Naive thymus-derived CD8-positive, alpha-beta T cell (primary cell): ENCODE data around the gene SENP3. TPM values are rescaled to one million over a fixed set of nuclear protein-coding genes. Genes with fewer than 3 reads are reported as not detected.

ENCODE experiments used
- ATAC-seq, 2 donors: fragments of 150-1000 bp; cut with Tn5 transposase in 1 of 2; sonication (Bioruptor Pico), chemical (Tn5 transposase) in 1 of 2; 1 replicate in 1 of 2; 2 replicates in 1 of 2; pipeline ENCODE4 v1.10.0; 2021; ENCODE audit warnings: mild to moderate bottlenecking in 2 of 2, moderate library complexity in 2 of 2
- POLR2A ChIA-PET: fragments of 350-600 bp; sonication (Branson Sonifier 250); formaldehyde crosslinking; loops from one replicate; lab custom pipeline; 2021; ENCODE audit warnings: antibody characterized with exemption; lab: Charles Lee
- DNase-seq, 10 donors: peaks; one replicate each; pipeline versions ENCODE4 v3.0.0 to v3.0.0-alpha.2; 2020 to 2022
- H3K27ac Mint-ChIP-seq, 10 donors: one replicate each; pipeline ENCODE4 v1.8.0; 2020 to 2022; ENCODE audit warnings: mild to moderate bottlenecking in 10 of 10, mixed read lengths in 10 of 10, moderate library complexity in 4 of 10, inconsistent platforms in 1 of 10
- H3K27me3 Mint-ChIP-seq, 5 donors: one replicate each; pipeline ENCODE4 v1.8.0; 2021 to 2022; ENCODE audit warnings: mixed read lengths in 5 of 5
- H3K36me3 Mint-ChIP-seq, 3 donors: one replicate each; pipeline ENCODE4 v1.8.0; 2020 to 2022; ENCODE audit warnings: mixed read lengths in 3 of 3, mild to moderate bottlenecking in 2 of 3, inconsistent platforms in 1 of 3
- H3K4me1 Mint-ChIP-seq, 4 donors: one replicate each; pipeline ENCODE4 v1.8.0; 2021 to 2022; ENCODE audit warnings: mixed read lengths in 4 of 4
- H3K4me3 Mint-ChIP-seq, 10 donors: one replicate each; pipeline ENCODE4 v1.8.0; 2020 to 2022; ENCODE audit warnings: mild to moderate bottlenecking in 10 of 10, mixed read lengths in 10 of 10, moderate library complexity in 6 of 10, inconsistent platforms in 1 of 10
- H3K9me3 Mint-ChIP-seq, 9 donors: one replicate each; pipeline ENCODE4 v1.8.0; 2020 to 2022; ENCODE audit warnings: mixed read lengths in 9 of 9, mild to moderate bottlenecking in 3 of 9, inconsistent platforms in 1 of 9, moderate library complexity in 1 of 9
- polyA plus RNA-seq, 3 donors: library from polyadenylated mRNA; unstranded; fragments of 300-500 nt; fragmentation: Illumina TruSeq; gene quantifications; one replicate each; pipeline ENCODE4 v1.2.3, GENCODE V29; 2021
- total RNA-seq, 8 experiments: library from RNA in 2 of 8; stranded (reverse) in 2 of 8; gene quantifications; one replicate each; pipeline ENCODE4 v1.2.3 and lab custom pipeline; 2021 to 2026

The SENP3 gene
- total RNA-seq (10 to 100 TPM; 48.0 to 56.8 TPM), polyA plus RNA-seq (10 to 100 TPM; 13.8 to 14.1 (median 14.0) TPM), total RNA-seq (lab: John Stamatoyannopoulos, UW) (7.3 to 36.1 (median 13.6) reads per million in 6 experiments)

DNA sequence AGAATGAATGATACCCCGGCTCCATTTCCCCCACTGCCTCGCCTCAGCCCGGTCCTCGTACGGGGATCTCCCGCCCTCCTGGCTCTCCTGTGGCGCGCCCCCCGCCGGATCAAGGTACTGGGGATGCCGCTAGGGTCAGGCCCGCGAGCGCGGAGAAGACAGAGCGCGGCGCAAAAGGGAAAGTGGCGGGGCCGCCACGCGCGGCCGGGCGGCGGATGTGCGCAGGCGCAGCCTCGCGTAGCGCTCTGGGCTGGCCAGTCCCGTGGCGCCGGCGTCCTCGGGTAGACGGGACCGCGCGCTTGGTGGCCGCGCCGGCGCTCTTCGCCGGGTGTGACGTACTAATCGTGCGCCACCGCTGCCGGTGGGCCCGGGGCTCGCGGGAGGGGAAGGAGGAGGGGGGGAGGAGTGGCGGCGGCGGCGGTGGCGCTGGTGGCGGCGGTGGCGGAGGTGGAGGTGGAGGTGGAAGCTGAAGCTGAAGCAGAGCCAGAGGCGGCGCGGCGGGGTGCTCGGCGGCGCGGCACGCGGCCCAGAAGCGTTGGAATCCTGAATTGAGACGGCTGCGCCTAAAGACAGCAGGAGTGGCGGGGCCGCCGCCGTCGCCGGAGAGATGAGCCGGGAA, at the start of gene SENP3:
Gene SENP3 (plus strand): TSS at position 331 of the 619 bp plus-strand sequence. CDS start 1,158 bp downstream, outside the sequence.
- Mint-ChIP-seq H3K27ac (peak within 1 kb of the TSS; percentile 83 to 99 (median 97)), H3K9me3 (no peaks in the 10 kb centered on the region)

GRCh38 chr17:7512105-7512504, 49.6 kb upstream of the SENP3 start:
- H3K27ac Mint-ChIP-seq = peak overlapping the region in 1 of 10 donors; percentile 73
- DNase-seq (no peak), ATAC-seq (no peak)
- H3K4me3 Mint-ChIP-seq = no peak overlapping the region
- peaks cover 0 to 2% (median under 1%) of the 10 kb centered on the region in 4 donors for H3K4me1 Mint-ChIP-seq
- no peaks in the 10 kb centered on the region for H3K27me3 Mint-ChIP-seq
- POLR2A ChIA-PET = interaction anchor here (1.0 kb wide), 1 partner anchor 27 kb away, joined by 3 read pairs; no protein-coding TSS in a partner anchor
- H3K36me3 Mint-ChIP-seq = peaks cover 0 to 74% (median 17%) of the 10 kb centered on the region in 3 donors
- H3K9me3 Mint-ChIP-seq = no peaks in the 10 kb centered on the region

More for the DNA sequence above, at the start of gene SENP3:
- peaks cover 28 to 55% (median 50%) of the 10 kb centered on the region in 4 donors for H3K4me1 Mint-ChIP-seq
- peaks cover 0 to 28% (median 4%) of the 10 kb centered on the region in 3 donors for H3K36me3 Mint-ChIP-seq
- no peaks in the 10 kb centered on the region for H3K27me3 Mint-ChIP-seq
- ATAC-seq (peak; percentile 84 to 87), DNase-seq (peak; percentile 87 to 95 (median 90))
- H3K4me3 Mint-ChIP-seq = peak within 1 kb of the TSS; percentile 88 to 98 (median 94)
- POLR2A ChIA-PET = interaction anchor here (0.6 to 3.9 kb wide), 30 partner anchors 9 to 595 kb away, joined by 3 to 37 read pairs (median 7); partner anchors contain the start of genes ACAP1, CD68, FXR2 and MPDU1

DNA sequence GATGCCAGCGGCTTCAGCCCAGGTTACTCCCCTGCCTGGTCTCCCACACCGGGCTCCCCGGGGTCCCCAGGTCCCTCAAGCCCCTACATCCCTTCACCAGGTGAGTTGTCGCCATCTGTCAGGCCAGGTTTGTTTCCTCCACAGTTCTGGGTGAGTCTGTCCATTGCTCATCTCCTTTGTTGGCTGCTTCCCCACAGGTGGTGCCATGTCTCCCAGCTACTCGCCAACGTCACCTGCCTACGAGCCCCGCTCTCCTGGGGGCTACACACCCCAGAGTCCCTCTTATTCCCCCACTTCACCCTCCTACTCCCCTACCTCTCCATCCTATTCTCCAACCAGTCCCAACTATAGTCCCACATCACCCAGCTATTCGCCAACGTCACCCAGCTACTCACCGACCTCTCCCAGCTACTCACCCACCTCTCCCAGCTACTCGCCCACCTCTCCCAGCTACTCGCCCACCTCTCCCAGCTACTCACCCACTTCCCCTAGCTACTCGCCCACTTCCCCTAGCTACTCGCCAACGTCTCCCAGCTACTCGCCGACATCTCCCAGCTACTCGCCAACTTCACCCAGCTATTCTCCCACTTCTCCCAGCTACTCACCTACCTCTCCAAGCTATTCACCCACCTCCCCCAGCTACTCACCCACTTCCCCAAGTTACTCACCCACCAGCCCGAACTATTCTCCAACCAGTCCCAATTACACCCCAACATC, 48.7 kb upstream of the SENP3 start:
- POLR2A ChIA-PET = interaction anchor here (0.7 to 3.7 kb wide), 6 partner anchors 45 to 248 kb away, joined by 3 to 31 read pairs (median 4); partner anchors contain the start of genes SENP3 and WRAP53
- Mint-ChIP-seq H3K9me3 (no peaks in the 10 kb centered on the region), H3K27ac (peak overlapping the region in 2 of 10 donors; percentile 41 to 75), H3K4me1 (peaks cover 0 to 2% (median under 1%) of the 10 kb centered on the region in 4 donors), H3K27me3 (no peaks in the 10 kb centered on the region), H3K4me3 (no peak overlapping the region), H3K36me3 (peaks cover 0 to 66% (median 17%) of the 10 kb centered on the region in 3 donors)
- no peak for DNase-seq
- no peak for ATAC-seq

DNA sequence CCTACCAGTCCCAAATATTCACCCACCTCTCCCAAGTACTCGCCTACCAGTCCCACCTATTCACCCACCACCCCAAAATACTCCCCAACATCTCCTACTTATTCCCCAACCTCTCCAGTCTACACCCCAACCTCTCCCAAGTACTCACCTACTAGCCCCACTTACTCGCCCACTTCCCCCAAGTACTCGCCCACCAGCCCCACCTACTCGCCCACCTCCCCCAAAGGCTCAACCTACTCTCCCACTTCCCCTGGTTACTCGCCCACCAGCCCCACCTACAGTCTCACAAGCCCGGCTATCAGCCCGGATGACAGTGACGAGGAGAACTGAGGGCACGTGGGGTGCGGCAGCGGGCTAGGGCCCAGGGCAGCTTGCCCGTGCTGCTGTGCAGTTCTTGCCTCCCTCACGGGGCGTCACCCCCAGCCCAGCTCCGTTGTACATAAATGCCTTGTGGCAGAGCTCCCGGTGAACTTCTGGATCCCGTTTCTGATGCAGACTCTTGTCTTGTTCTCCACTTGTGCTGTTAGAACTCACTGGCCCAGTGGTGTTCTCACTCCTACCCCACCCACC, 47.8 kb upstream of the SENP3 start:
- POLR2A ChIA-PET = interaction anchor here (0.6 to 3.7 kb wide), 9 partner anchors 21 to 174 kb away, joined by 3 to 31 read pairs (median 4); partner anchors contain the start of genes SENP3, TP53 and WRAP53
- DNase-seq = no peak
- H3K36me3 Mint-ChIP-seq = peaks cover 0 to 56% (median 17%) of the 10 kb centered on the region in 3 donors

GRCh38 chr17:7515911-7516610, 45.7 kb upstream of the SENP3 start:
- DNase-seq (no peak), ATAC-seq (no peak)
- H3K27me3 Mint-ChIP-seq = no peaks in the 10 kb centered on the region
- peak overlapping the region in 1 of 10 donors; percentile 58 for H3K27ac Mint-ChIP-seq
- no peaks in the 10 kb centered on the region for H3K9me3 Mint-ChIP-seq
- H3K4me3 Mint-ChIP-seq = no peak overlapping the region
- POLR2A ChIA-PET = interaction anchor here (0.7 to 3.7 kb wide), 5 partner anchors 32 to 73 kb away, joined by 3 to 31 read pairs (median 4); partner anchors contain the start of gene SENP3
- peaks cover 0 to 35% (median 9%) of the 10 kb centered on the region in 3 donors for H3K36me3 Mint-ChIP-seq
- peaks cover 0 to 2% (median 0%) of the 10 kb centered on the region in 4 donors for H3K4me1 Mint-ChIP-seq

More for the DNA sequence above, 47.8 kb upstream of the SENP3 start:
- H3K4me1 Mint-ChIP-seq = peaks cover 0 to 2% (median under 1%) of the 10 kb centered on the region in 4 donors
- H3K27me3 Mint-ChIP-seq = no peaks in the 10 kb centered on the region
- H3K27ac Mint-ChIP-seq = peak overlapping the region in 4 of 10 donors; percentile 8 to 67 (median 25)
- ATAC-seq = peak in 1 of 2 donors; percentile 6
- no peak overlapping the region for H3K4me3 Mint-ChIP-seq
- no peaks in the 10 kb centered on the region for H3K9me3 Mint-ChIP-seq

DNA sequence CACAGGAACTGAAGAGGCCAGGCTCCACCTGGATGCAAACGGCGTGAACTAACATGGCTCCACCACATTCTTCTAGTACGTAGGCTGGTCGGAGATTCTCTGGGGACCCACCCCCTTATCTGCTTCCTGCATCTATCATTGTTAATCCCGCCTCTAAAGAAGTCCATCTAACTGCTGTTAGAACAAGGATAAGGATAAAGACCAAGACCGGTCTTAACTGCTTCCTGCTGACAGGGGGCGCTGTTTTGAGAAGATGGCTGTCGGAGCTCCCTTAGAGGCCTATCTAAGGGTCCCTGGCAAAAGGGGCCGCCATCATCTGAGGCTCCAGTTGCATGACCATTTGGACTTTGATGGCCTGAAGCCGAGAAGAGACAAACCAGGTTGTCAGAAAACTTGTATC, 38.7 kb upstream of the SENP3 start:
- Mint-ChIP-seq H3K36me3 (no peaks in the 10 kb centered on the region), H3K4me1 (peaks cover 2 to 6% (median 4%) of the 10 kb centered on the region in 4 donors), H3K9me3 (peaks cover 0 to 9% (median 0%) of the 10 kb centered on the region in 9 donors), H3K27me3 (no peaks in the 10 kb centered on the region), H3K4me3 (no peak overlapping the region), H3K27ac (peak overlapping the region in 3 of 10 donors; percentile 7 to 38 (median 10))
- ATAC-seq (peak; percentile 60 to 70), DNase-seq (peak in 9 of 10 donors; percentile 36 to 74 (median 53))
- POLR2A ChIA-PET = interaction anchor here (0.7 to 2.1 kb wide), 6 partner anchors 10 to 163 kb away, joined by 3 to 7 read pairs (median 4); partner anchors contain the start of genes TNFSF12 and TNFSF13

- ATAC-seq (no peak), DNase-seq (no peak)
- POLR2A ChIA-PET = interaction anchor here (1.2 kb wide), 1 partner anchor 93 kb away, joined by 3 read pairs; no protein-coding TSS in a partner anchor
- peaks cover 0 to 2% (median 0%) of the 10 kb centered on the region in 4 donors for H3K4me1 Mint-ChIP-seq
- no peaks in the 10 kb centered on the region for H3K36me3 Mint-ChIP-seq
- no peak overlapping the region for H3K4me3 Mint-ChIP-seq
- H3K27ac Mint-ChIP-seq = no peak overlapping the region
- H3K9me3 Mint-ChIP-seq = peaks cover 0 to 29% (median 0%) of the 10 kb centered on the region in 9 donors
- H3K27me3 Mint-ChIP-seq = no peaks in the 10 kb centered on the region
These were observed 32.9 kb upstream of the SENP3 start for GRCh38 chr17:7528842-7529241.

DNA sequence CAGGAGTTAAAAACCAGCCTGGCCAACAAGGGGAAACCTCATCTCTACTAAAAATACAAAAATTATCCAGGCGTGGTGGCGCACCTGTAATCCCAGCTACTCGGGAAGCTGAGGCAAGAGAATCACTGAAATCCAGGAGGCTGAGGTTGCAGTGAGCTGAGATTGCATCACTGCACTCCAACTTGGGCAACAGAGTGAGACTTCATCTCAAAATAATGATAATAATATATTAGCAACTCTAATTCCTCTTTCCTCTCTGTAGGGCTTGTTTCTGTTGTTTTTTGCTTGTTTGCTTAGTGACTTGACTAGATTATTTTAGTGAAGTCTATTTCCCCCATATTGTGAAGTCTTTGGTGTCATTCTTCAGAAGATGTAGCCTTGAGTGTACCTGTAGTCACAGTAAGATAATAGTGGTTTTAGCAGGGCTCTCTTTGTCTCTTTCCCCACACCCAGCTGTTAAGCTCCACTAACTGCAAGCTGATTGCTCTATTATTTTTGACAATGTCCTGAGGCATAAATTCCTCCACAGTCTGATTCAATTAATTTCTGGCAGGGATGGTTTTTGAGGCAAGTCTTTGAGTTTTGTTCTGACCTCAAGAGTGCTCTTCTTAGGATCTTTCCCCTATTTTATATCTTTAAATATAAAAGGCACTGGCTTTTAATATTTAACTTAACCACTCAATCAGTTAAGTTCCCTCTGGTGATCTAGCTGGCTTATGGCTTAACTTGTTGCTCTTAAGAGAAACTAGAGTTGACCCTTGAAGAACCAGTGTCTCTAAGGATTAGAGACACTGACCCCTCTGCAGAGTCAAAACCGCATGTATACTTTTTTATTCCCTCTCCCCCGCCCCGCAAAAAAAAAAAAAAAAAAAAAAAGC, 31.5 kb upstream of the SENP3 start:
- Mint-ChIP-seq H3K36me3 (no peaks in the 10 kb centered on the region), H3K27ac (no peak overlapping the region), H3K27me3 (no peaks in the 10 kb centered on the region), H3K4me3 (no peak overlapping the region), H3K9me3 (peaks cover 0 to 29% (median 0%) of the 10 kb centered on the region in 9 donors), H3K4me1 (peaks cover 0 to 2% (median under 1%) of the 10 kb centered on the region in 4 donors)
- DNase-seq (no peak), ATAC-seq (no peak)
- POLR2A ChIA-PET = interaction anchor here (0.6 kb wide), 1 partner anchor 9 kb away, joined by 4 read pairs; no protein-coding TSS in a partner anchor

DNA sequence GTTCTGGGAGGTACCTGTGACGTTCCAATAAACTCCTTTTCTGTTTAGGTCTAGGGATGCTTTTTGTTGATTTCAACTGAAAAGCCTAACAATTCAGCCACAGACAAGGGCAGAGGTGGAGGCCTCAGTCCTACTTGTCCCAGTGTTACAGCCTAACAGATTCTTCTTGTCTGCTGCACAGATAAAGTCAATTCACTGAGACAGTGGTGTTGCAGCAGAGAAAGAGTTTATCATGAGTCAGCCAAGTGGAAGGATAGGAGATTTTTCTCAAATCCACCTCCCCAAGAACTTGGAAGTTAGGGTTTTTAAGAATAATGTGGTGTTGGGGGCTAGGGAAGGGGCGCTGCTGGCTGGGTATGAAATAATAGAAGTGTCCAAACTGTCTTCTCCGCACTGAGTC, 23.7 kb upstream of the SENP3 start:
- Mint-ChIP-seq H3K4me1 (peaks cover 0 to 2% (median 0%) of the 10 kb centered on the region in 4 donors), H3K27me3 (no peaks in the 10 kb centered on the region), H3K4me3 (no peak overlapping the region), H3K9me3 (no peaks in the 10 kb centered on the region), H3K36me3 (no peaks in the 10 kb centered on the region), H3K27ac (peak overlapping the region in 1 of 10 donors; percentile 24)
- no peak for ATAC-seq
- DNase-seq = no peak
- POLR2A ChIA-PET = no interaction called here

GRCh38 chr17:7538891-7539545, 22.7 kb upstream of the SENP3 start:
- ATAC-seq = no peak
- H3K27ac Mint-ChIP-seq = no peak overlapping the region
- H3K4me1 Mint-ChIP-seq = peaks cover 0 to 2% (median 0%) of the 10 kb centered on the region in 4 donors
- H3K4me3 Mint-ChIP-seq = no peak overlapping the region
- no peaks in the 10 kb centered on the region for H3K9me3 Mint-ChIP-seq
- no peaks in the 10 kb centered on the region for H3K27me3 Mint-ChIP-seq
- POLR2A ChIA-PET = no interaction called here
- no peaks in the 10 kb centered on the region for H3K36me3 Mint-ChIP-seq
- no peak for DNase-seq
